ENCODE results near the gene LDLRAD4.
A peak's percentile ranks its signal among the peaks of the same experiment; 100 is the strongest.

The LDLRAD4 gene

GRCh38 chr18:13612196-13612997 is 393.8 kb downstream of the LDLRAD4 start:
- peak in 2 of 4 experiments; percentile 12 to 42 for DNase-seq

- no peak for DNase-seq
These were observed 394.5 kb downstream of the LDLRAD4 start for GRCh38 chr18:13613099-13613498.

- no peak for DNase-seq
These were observed 395.3 kb downstream of the LDLRAD4 start for GRCh38 chr18:13613591-13614501.

GRCh38 chr18:13614641-13615288 is 396.2 kb downstream of the LDLRAD4 start:
- no peak for DNase-seq

- no peak for DNase-seq
These were observed 396.9 kb downstream of the LDLRAD4 start for GRCh38 chr18:13615432-13615861.

GRCh38 chr18:13616041-13616440 is 397.5 kb downstream of the LDLRAD4 start:
- DNase-seq = no peak

- DNase-seq = no peak
These were observed 398.0 kb downstream of the LDLRAD4 start for GRCh38 chr18:13616525-13617035.

- no peak for DNase-seq
These were observed 399.4 kb downstream of the LDLRAD4 start for GRCh38 chr18:13617826-13618515.

- DNase-seq = no peak
These were observed 400.3 kb downstream of the LDLRAD4 start for GRCh38 chr18:13618760-13619438.

GRCh38 chr18:13619505-13620205 is 401.1 kb downstream of the LDLRAD4 start:
- DNase-seq = no peak

GRCh38 chr18:13620206-13620672 is 401.7 kb downstream of the LDLRAD4 start:
- no peak for DNase-seq

GRCh38 chr18:13620818-13621445 is 402.4 kb downstream of the LDLRAD4 start:
- DNase-seq = no peak

- DNase-seq = no peak
These were observed 402.9 kb downstream of the LDLRAD4 start for GRCh38 chr18:13621446-13621849.

GRCh38 chr18:13621886-13622619 is 403.5 kb downstream of the LDLRAD4 start:
- no peak for DNase-seq

- DNase-seq = no peak
These were observed 404.2 kb downstream of the LDLRAD4 start for GRCh38 chr18:13622751-13623150.

- DNase-seq = no peak
These were observed 404.8 kb downstream of the LDLRAD4 start for GRCh38 chr18:13623348-13623747.

- DNase-seq = no peak
These were observed 405.3 kb downstream of the LDLRAD4 start for GRCh38 chr18:13623871-13624270.

GRCh38 chr18:13624563-13625237 is 406.1 kb downstream of the LDLRAD4 start:
- DNase-seq = no peak

GRCh38 chr18:13625355-13625754 is 406.8 kb downstream of the LDLRAD4 start:
- no peak for DNase-seq

Measured in activated naive CD4-positive, alpha-beta T cell (primary cell).